Glutamatergic neuron (in vitro differentiated cells): ENCODE results near the gene UQCRFS1. TPM values are rescaled to one million over a fixed set of nuclear protein-coding genes. Genes with fewer than 3 reads are reported as not detected.

Source experiments
- DNase-seq: peaks from one replicate; pipeline ENCODE4 v3.0.0; 2022
- H3K27ac Mint-ChIP-seq: one replicate; pipeline ENCODE4 v1.8.0; 2020; ENCODE audit warnings: mild to moderate bottlenecking, mixed read lengths, inconsistent platforms; ENCODE audit not compliant: unreplicated experiment
- H3K27me3 Mint-ChIP-seq: one replicate; pipeline ENCODE4 v1.8.0; 2020; ENCODE audit warnings: mild to moderate bottlenecking, moderate library complexity, mixed read lengths, inconsistent platforms; ENCODE audit not compliant: unreplicated experiment
- H3K36me3 Mint-ChIP-seq: one replicate; pipeline ENCODE4 v1.8.0; 2020; ENCODE audit warnings: mild to moderate bottlenecking, mixed read lengths, inconsistent platforms; ENCODE audit not compliant: unreplicated experiment
- H3K4me1 Mint-ChIP-seq: one replicate; pipeline ENCODE4 v1.8.0; 2020; ENCODE audit warnings: mild to moderate bottlenecking, low read depth, mixed read lengths, inconsistent platforms; ENCODE audit not compliant: unreplicated experiment
- H3K4me3 Mint-ChIP-seq: one replicate; pipeline ENCODE4 v1.8.0; 2020; ENCODE audit warnings: mild to moderate bottlenecking, mixed read lengths, inconsistent platforms; ENCODE audit not compliant: unreplicated experiment
- H3K9me3 Mint-ChIP-seq: one replicate; pipeline ENCODE4 v1.8.0; 2020; ENCODE audit warnings: mild to moderate bottlenecking, moderate library complexity, mixed read lengths, inconsistent platforms; ENCODE audit not compliant: unreplicated experiment
- CTCF ChIP-seq: fragments of 200-600 bp; sonication (generic); IDR thresholded peaks from one replicate; pipeline ENCODE4 v1.5.0; 2021; ENCODE audit not compliant: partially characterized antibody, unreplicated experiment
- total RNA-seq: library from RNA; stranded (reverse); fragmentation: NEBNext Ultra II Directional; extraction: Animal tissue kit (Norgen Biotek cat#: 25700); gene quantifications from one replicate; pipeline ENCODE4 v1.2.1, GENCODE V29; 2021; ENCODE audit not compliant: unreplicated experiment

Gene UQCRFS1
- total RNA-seq, 1 donor from 2014 or later: 34.9 TPM

- Mint-ChIP-seq H3K36me3 (no peaks in the 10 kb centered on the region), H3K27me3 (peaks cover 11% of the 10 kb centered on the region), H3K9me3 (peaks cover 12% of the 10 kb centered on the region), H3K27ac (peak overlapping the region; percentile 17), H3K4me1 (peaks cover 16% of the 10 kb centered on the region), H3K4me3 (peak overlapping the region; percentile 46)
- no peak for TF ChIP-seq CTCF
- DNase-seq: peak; percentile 73
Observed at GRCh38 chr19:29188289-29189032, 24.5 kb downstream of the UQCRFS1 start.

GRCh38 chr19:29187676-29188075, 25.3 kb downstream of the UQCRFS1 start:
- peaks cover 9% of the 10 kb centered on the region for H3K27me3 Mint-ChIP-seq
- H3K4me3 Mint-ChIP-seq: peak overlapping the region; percentile 46
- no peaks in the 10 kb centered on the region for H3K36me3 Mint-ChIP-seq

GRCh38 chr19:29185427-29185826, 27.5 kb downstream of the UQCRFS1 start:
- Mint-ChIP-seq H3K4me3 (no peak overlapping the region), H3K9me3 (peaks cover 11% of the 10 kb centered on the region), H3K36me3 (no peaks in the 10 kb centered on the region), H3K27me3 (peaks cover 9% of the 10 kb centered on the region), H3K27ac (no peak overlapping the region), H3K4me1 (peaks cover 16% of the 10 kb centered on the region)
- TF ChIP-seq CTCF: no peak
- DNase-seq: no peak

More at GRCh38 chr19:29187676-29188075, 25.3 kb downstream of the UQCRFS1 start:
- H3K9me3 Mint-ChIP-seq: peaks cover 12% of the 10 kb centered on the region
- no peak for DNase-seq
- no peak for TF ChIP-seq CTCF
- H3K4me1 Mint-ChIP-seq: peaks cover 16% of the 10 kb centered on the region
- H3K27ac Mint-ChIP-seq: no peak overlapping the region

GRCh38 chr19:29176981-29177754, 35.8 kb downstream of the UQCRFS1 start:
- Mint-ChIP-seq H3K36me3 (peaks cover 14% of the 10 kb centered on the region), H3K27ac (no peak overlapping the region), H3K9me3 (peaks cover 8% of the 10 kb centered on the region), H3K4me1 (no peaks in the 10 kb centered on the region), H3K4me3 (no peak overlapping the region), H3K27me3 (no peaks in the 10 kb centered on the region)
- TF ChIP-seq CTCF: no peak
- no peak for DNase-seq

- Mint-ChIP-seq H3K27me3 (no peaks in the 10 kb centered on the region), H3K36me3 (peaks cover 14% of the 10 kb centered on the region), H3K4me1 (no peaks in the 10 kb centered on the region), H3K9me3 (peaks cover 9% of the 10 kb centered on the region), H3K27ac (no peak overlapping the region), H3K4me3 (no peak overlapping the region)
- TF ChIP-seq CTCF: no peak
- no peak for DNase-seq
Observed at GRCh38 chr19:29173896-29174295, 39.1 kb downstream of the UQCRFS1 start.
